Measurements from ENCODE around the gene SRRM4. TPM values are rescaled to one million over a fixed set of nuclear protein-coding genes. Genes with fewer than 3 reads are reported as not detected.

The SRRM4 gene
- total RNA-seq, 1 experiment from 2014 or later, result 0.02 TPM

DNA sequence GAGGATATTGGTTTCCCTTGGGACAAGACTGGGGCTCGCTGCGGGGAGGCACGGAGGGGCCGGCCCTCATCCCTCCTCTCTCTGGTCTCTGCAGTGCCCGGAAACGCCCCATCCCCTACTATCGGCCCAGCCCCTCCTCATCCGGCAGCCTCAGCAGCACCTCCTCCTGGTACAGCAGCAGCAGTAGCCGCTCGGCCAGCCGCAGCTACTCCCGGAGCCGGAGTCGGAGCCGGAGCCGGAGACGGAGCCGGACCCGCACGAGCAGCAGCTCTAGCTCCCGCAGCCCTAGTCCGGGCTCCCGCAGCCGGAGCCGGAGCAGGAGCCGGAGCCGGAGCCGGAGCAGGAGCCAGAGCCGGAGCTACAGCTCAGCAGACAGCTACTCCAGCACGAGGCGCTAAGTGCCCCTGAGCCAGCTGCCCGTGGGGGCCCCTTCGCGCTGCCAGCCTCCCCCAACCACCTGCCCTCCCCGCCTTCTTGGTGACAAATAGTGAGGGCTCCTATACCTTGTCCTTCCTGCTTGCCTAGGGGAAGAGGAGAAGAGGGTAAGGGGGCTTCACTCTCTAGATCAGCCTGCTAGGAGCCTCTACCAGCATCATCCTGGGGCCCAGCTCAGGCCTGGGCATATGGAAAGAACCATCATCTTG, 175.2 kb downstream of the SRRM4 start:
- peaks cover 9% of the 10 kb centered on the region; the same call in 1 of the 2 replicates for H3K27me3 ChIP-seq (ENCODE audit: insufficient read depth, low read length)
- no peak overlapping the region for H3K4me2 ChIP-seq (ENCODE audit: low read length)
- CTCF ChIA-PET, result interaction anchor here (1.0 kb wide), 1 partner anchor 22 kb away, joined by 4 read pairs; the partner anchor contains the start of gene HSPB8
- intact Hi-C loops (cut with micrococcal nuclease), result no loop called here
- ATAC-seq, result no peak
- TF ChIP-seq SP1 (IDR thresholded peaks at IDR 0.05; ENCODE audit: low read depth), result no peak
- peak in 2 of 3 experiments; percentile 36 to 40; a peak in 2 of 6 replicates for TF ChIP-seq CTCF (IDR thresholded peaks at IDR 0.05 in 2 of 3, conservative IDR thresholded peaks at IDR 0.05 in 1 of 3; ENCODE audit: borderline replicate concordance in 1 of 3, insufficient read depth in 1 of 3, low read depth in 2 of 3, low read length in 2 of 3)
- TF ChIP-seq, protein P1, sequence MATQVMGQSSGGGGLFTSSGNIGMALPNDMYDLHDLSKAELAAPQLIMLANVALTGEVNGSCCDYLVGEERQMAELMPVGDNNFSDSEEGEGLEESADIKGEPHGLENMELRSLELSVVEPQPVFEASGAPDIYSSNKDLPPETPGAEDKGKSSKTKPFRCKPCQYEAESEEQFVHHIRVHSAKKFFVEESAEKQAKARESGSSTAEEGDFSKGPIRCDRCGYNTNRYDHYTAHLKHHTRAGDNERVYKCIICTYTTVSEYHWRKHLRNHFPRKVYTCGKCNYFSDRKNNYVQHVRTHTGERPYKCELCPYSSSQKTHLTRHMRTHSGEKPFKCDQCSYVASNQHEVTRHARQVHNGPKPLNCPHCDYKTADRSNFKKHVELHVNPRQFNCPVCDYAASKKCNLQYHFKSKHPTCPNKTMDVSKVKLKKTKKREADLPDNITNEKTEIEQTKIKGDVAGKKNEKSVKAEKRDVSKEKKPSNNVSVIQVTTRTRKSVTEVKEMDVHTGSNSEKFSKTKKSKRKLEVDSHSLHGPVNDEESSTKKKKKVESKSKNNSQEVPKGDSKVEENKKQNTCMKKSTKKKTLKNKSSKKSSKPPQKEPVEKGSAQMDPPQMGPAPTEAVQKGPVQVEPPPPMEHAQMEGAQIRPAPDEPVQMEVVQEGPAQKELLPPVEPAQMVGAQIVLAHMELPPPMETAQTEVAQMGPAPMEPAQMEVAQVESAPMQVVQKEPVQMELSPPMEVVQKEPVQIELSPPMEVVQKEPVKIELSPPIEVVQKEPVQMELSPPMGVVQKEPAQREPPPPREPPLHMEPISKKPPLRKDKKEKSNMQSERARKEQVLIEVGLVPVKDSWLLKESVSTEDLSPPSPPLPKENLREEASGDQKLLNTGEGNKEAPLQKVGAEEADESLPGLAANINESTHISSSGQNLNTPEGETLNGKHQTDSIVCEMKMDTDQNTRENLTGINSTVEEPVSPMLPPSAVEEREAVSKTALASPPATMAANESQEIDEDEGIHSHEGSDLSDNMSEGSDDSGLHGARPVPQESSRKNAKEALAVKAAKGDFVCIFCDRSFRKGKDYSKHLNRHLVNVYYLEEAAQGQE (IDR thresholded peaks at IDR 0.05; ENCODE audit: low read depth), result no peak
- H3K4me1 ChIP-seq (ENCODE audit: control insufficient read depth in 1 of 2, insufficient read depth in 2 of 2, low read length in 2 of 2), result peaks cover 12 to 22% of the 10 kb centered on the region in 2 experiments; a peak in 3 of 4 replicates
- H3K27ac ChIP-seq (ENCODE audit: low read depth, low read length), result no peak overlapping the region
- H3K36me3 ChIP-seq (ENCODE audit: control insufficient read depth in 1 of 2, insufficient read depth in 2 of 2, low read length in 2 of 2), result no peaks in the 10 kb centered on the region
- H2AFZ ChIP-seq (ENCODE audit: low read depth, low read length, poor library complexity, severe bottlenecking), result no peak overlapping the region
- POLR2A ChIA-PET, result no interaction called here
- H4K20me1 ChIP-seq (ENCODE audit: insufficient read depth), result no peaks in the 10 kb centered on the region
- H3K9ac ChIP-seq (ENCODE audit: low read length), result no peak overlapping the region
- no peaks in the 10 kb centered on the region for H3K9me2 ChIP-seq (ENCODE audit: insufficient read depth)
- no TSS peak for BruUV-seq (replicated peaks)
- DNase-seq (ENCODE audit: low read depth, low spot score), result no peak
- no peaks in the 10 kb centered on the region for H3K79me2 ChIP-seq (ENCODE audit: insufficient read depth, low read length)
- H3K9me3 ChIP-seq (ENCODE audit: control insufficient read depth in 1 of 2, insufficient read depth in 1 of 2, low read depth in 1 of 2, low read length in 2 of 2), result no peaks in the 10 kb centered on the region
- RAD21 ChIA-PET (ENCODE audit: low non-redundant PET in 1 of 2, low total read pairs in 2 of 2, uncharacterized antibody in 2 of 2, unreplicated experiment in 2 of 2), result no interaction called here
- no peak overlapping the region for H3K4me3 ChIP-seq (replicated peaks in 1 of 2; ENCODE audit: low read depth in 1 of 2, low read length in 2 of 2)

All from HCT116 (cell line).